HepG2 (cell line): Measurements from ENCODE around the gene TOE1. TPM values are rescaled to one million over a fixed set of nuclear protein-coding genes. Genes with fewer than 3 reads are reported as not detected.
A peak's percentile ranks its signal among the peaks of the same experiment; 100 is the strongest.

Source experiments
- DDIT3 ChIP-seq: sonication (generic); formaldehyde crosslinking; IDR thresholded peaks from 2 replicates; pipeline ENCODE4 v1.4.0; 2020; ENCODE audit warnings: mild to moderate bottlenecking, missing genetic modification reagents
- DNMT3B ChIP-seq: conservative IDR thresholded peaks from 2 replicates; pipeline ENCODE4 v1.6.1; 2016; ENCODE audit warnings: missing biosample characterization, control low read depth
- HCFC1 ChIP-seq: fragments of 150-350 bp; IDR thresholded peaks from 2 replicates; pipeline ENCODE4 v1.6.1; 2014; ENCODE audit warnings: low read depth, low read length
- KAT2B ChIP-seq: fragments of 150-350 bp; IDR thresholded peaks from 2 replicates; pipeline ENCODE4 v1.6.1; 2014; ENCODE audit warnings: low read depth, low read length, borderline replicate concordance
- MAZ ChIP-seq, 2 experiments: sonication (generic) in 1 of 2; formaldehyde crosslinking in 1 of 2; IDR thresholded peaks; 2 replicates each; pipeline versions ENCODE4 v1.5.0 to v1.6.1; 2012 to 2020; ENCODE audit warnings: low read depth in 2 of 2, mild to moderate bottlenecking in 2 of 2, borderline replicate concordance in 1 of 2, improper control_type of control experiment in 1 of 2, low read length in 1 of 2, missing genetic modification reagents in 1 of 2, moderate library complexity in 1 of 2
- NFKBIZ ChIP-seq: IDR thresholded peaks from 2 replicates; pipeline ENCODE4 v1.6.1; 2018; ENCODE audit warnings: missing genetic modification reagents, missing compliant biosample characterization
- ONECUT2 ChIP-seq: sonication (generic); formaldehyde crosslinking; IDR thresholded peaks from 2 replicates; pipeline ENCODE4 v1.4.0; 2020; ENCODE audit warnings: missing genetic modification reagents
- PHF5A ChIP-seq: IDR thresholded peaks from one replicate; pipeline ENCODE4 v1.6.1; 2018; ENCODE audit warnings: low read depth, missing genetic modification reagents; ENCODE audit not compliant: unreplicated experiment
- RORA ChIP-seq: sonication (generic); formaldehyde crosslinking; IDR thresholded peaks from 2 replicates; pipeline ENCODE4 v1.5.0; 2020; ENCODE audit warnings: mild to moderate bottlenecking, missing genetic modification reagents, moderate library complexity
- SNAPC2 ChIP-seq: sonication (generic); formaldehyde crosslinking; IDR thresholded peaks from 2 replicates; pipeline ENCODE4 v1.8.1; 2022; ENCODE audit warnings: mild to moderate bottlenecking, missing genetic modification reagents
- SYNCRIP ChIP-seq: fragments of 200-400 bp; formaldehyde crosslinking; IDR thresholded peaks from 2 replicates; pipeline ENCODE4 v1.6.1; 2018; ENCODE audit warnings: mild to moderate bottlenecking, low read depth, low read length; ENCODE audit not compliant: insufficient read depth
- TGIF2 ChIP-seq: IDR thresholded peaks from 2 replicates; pipeline ENCODE4 v1.6.1; 2016; ENCODE audit warnings: control low read depth, missing compliant biosample characterization
- TSC22D2 ChIP-seq: sonication (generic); formaldehyde crosslinking; IDR thresholded peaks from 2 replicates; pipeline ENCODE4 v1.5.1; 2020; ENCODE audit warnings: missing genetic modification reagents, mild to moderate bottlenecking, borderline replicate concordance
- U2AF2 ChIP-seq: fragments of 200-400 bp; formaldehyde crosslinking; IDR thresholded peaks from 2 replicates; pipeline ENCODE4 v1.6.1; 2017; ENCODE audit warnings: low read depth, mild to moderate bottlenecking, low read length
- ZBTB7A ChIP-seq: sonication (generic); formaldehyde crosslinking; IDR thresholded peaks from 2 replicates; pipeline ENCODE4 v1.8.0; 2022; ENCODE audit warnings: mild to moderate bottlenecking, missing genetic modification reagents
- ZEB1 ChIP-seq: IDR thresholded peaks from 2 replicates; pipeline ENCODE4 v1.6.1; 2012; ENCODE audit warnings: mild to moderate bottlenecking, low read depth, inconsistent platforms; ENCODE audit not compliant: insufficient replicate concordance
- ZNF546 ChIP-seq: sonication (generic); formaldehyde crosslinking; conservative IDR thresholded peaks from 2 replicates; pipeline ENCODE4 v1.8.1; 2023; ENCODE audit warnings: mild to moderate bottlenecking, missing genetic modification reagents
- ZNF563 ChIP-seq: sonication (generic); formaldehyde crosslinking; IDR thresholded peaks from 2 replicates; pipeline ENCODE4 v1.8.0; 2022; ENCODE audit warnings: mild to moderate bottlenecking, moderate library complexity, missing genetic modification reagents
- ZNF761 ChIP-seq: sonication (generic); formaldehyde crosslinking; conservative IDR thresholded peaks from 2 replicates; pipeline ENCODE4 v1.4.0; 2020; ENCODE audit warnings: mild to moderate bottlenecking, missing genetic modification reagents
- ZNF766 ChIP-seq: sonication (generic); formaldehyde crosslinking; IDR thresholded peaks from 2 replicates; pipeline ENCODE4 v1.5.0; 2020; ENCODE audit warnings: missing genetic modification reagents, borderline replicate concordance
- polyA plus RNA-seq, 8 experiments: library from polyadenylated mRNA; depleted of rRNA in 3 of 8; stranded (reverse) in 7 of 8; unstranded in 1 of 8; fragments of >200 nt; fragmentation: Illumina TruSeq in 4 of 8; extraction: Trizol in 4 of 8; gene quantifications; 2 replicates each; pipeline versions ENCODE4 v1.2.1 to v1.2.3, GENCODE V29; 2011 to 2016; ENCODE audit warnings: low read depth in 4 of 8, missing spikeins in 1 of 8, mixed read lengths in 1 of 8; ENCODE audit not compliant: insufficient read depth in 1 of 8
- total RNA-seq, 5 experiments: library from RNA; depleted of rRNA; stranded (reverse); fragments of >200 nt; fragmentation: Illumina TruSeq; extraction: Trizol; gene quantifications; 2 replicates each; pipeline ENCODE4 v1.2.3, GENCODE V29; 2016; ENCODE audit warnings: low read depth in 1 of 5
- TF ChIP-seq, protein P1 (sequence below): IDR thresholded peaks from 2 replicates; pipeline ENCODE4 v1.6.1; 2016; ENCODE audit warnings: missing genetic modification reagents, missing compliant biosample characterization
- TF ChIP-seq, protein P2 (sequence below): sonication (generic); formaldehyde crosslinking; IDR thresholded peaks from 2 replicates; pipeline ENCODE4 v1.4.0; 2020; ENCODE audit warnings: mild to moderate bottlenecking, missing genetic modification reagents, borderline replicate concordance
- TF ChIP-seq, protein P3 (sequence below): IDR thresholded peaks from 2 replicates; pipeline ENCODE4 v1.6.1; 2016; ENCODE audit warnings: low read depth, borderline replicate concordance
- TF ChIP-seq, protein P4 (sequence below): sonication (generic); formaldehyde crosslinking; IDR thresholded peaks from 2 replicates; pipeline ENCODE4 v1.9.0; 2021; ENCODE audit warnings: missing genetic modification reagents, borderline replicate concordance

The TOE1 gene
- total and polyA plus RNA-seq, 2 of the 13 experiments (the other 11 are each of a cell fraction or from before 2014, with no cell fraction given) = 14.1 to 19.0 TPM

- peak; percentile 96 for TF ChIP-seq ZNF563 (CRISPR knock-in tag)
- TF ChIP-seq PHF5A (CRISPR knock-in tag) = no peak
- TF ChIP-seq, protein P1, sequence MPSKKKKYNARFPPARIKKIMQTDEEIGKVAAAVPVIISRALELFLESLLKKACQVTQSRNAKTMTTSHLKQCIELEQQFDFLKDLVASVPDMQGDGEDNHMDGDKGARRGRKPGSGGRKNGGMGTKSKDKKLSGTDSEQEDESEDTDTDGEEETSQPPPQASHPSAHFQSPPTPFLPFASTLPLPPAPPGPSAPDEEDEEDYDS (CRISPR knock-in tag) = 0 out of 2 replicates have a peak, but pooled peaks have one; percentile 28
- peak; percentile 81 for TF ChIP-seq SNAPC2 (CRISPR knock-in tag)
- no peak for TF ChIP-seq TSC22D2 (CRISPR knock-in tag)
- TF ChIP-seq, protein P2, sequence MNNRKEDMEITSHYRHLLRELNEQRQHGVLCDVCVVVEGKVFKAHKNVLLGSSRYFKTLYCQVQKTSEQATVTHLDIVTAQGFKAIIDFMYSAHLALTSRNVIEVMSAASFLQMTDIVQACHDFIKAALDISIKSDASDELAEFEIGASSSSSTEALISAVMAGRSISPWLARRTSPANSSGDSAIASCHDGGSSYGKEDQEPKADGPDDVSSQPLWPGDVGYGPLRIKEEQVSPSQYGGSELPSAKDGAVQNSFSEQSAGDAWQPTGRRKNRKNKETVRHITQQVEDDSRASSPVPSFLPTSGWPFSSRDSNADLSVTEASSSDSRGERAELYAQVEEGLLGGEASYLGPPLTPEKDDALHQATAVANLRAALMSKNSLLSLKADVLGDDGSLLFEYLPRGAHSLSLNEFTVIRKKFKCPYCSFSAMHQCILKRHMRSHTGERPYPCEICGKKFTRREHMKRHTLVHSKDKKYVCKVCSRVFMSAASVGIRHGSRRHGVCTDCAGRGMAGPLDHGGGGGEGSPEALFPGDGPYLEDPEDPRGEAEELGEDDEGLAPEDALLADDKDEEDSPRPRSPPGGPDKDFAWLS (CRISPR knock-in tag) = no peak
- TF ChIP-seq ZNF761 (CRISPR knock-in tag) = peak; percentile 84
- TF ChIP-seq, protein P3, sequence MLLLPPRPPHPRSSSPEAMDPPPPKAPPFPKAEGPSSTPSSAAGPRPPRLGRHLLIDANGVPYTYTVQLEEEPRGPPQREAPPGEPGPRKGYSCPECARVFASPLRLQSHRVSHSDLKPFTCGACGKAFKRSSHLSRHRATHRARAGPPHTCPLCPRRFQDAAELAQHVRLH (CRISPR knock-in tag) = peak; percentile 65; the same call in 1 of the 2 replicates
- no peak for TF ChIP-seq DDIT3 (CRISPR knock-in tag)
- TF ChIP-seq HCFC1 = no peak
- TF ChIP-seq DNMT3B (CRISPR knock-in tag) = 0 out of 2 replicates have a peak, but pooled peaks have one; percentile 22
- TF ChIP-seq ONECUT2 (CRISPR knock-in tag) = no peak
- 0 out of 2 replicates have a peak, but pooled peaks have one; percentile 41 for TF ChIP-seq ZNF546
- no peak for TF ChIP-seq SYNCRIP
- TF ChIP-seq KAT2B = no peak
- TF ChIP-seq U2AF2 = 0 out of 2 replicates have a peak, but pooled peaks have one; percentile 34
- TF ChIP-seq, protein P4, sequence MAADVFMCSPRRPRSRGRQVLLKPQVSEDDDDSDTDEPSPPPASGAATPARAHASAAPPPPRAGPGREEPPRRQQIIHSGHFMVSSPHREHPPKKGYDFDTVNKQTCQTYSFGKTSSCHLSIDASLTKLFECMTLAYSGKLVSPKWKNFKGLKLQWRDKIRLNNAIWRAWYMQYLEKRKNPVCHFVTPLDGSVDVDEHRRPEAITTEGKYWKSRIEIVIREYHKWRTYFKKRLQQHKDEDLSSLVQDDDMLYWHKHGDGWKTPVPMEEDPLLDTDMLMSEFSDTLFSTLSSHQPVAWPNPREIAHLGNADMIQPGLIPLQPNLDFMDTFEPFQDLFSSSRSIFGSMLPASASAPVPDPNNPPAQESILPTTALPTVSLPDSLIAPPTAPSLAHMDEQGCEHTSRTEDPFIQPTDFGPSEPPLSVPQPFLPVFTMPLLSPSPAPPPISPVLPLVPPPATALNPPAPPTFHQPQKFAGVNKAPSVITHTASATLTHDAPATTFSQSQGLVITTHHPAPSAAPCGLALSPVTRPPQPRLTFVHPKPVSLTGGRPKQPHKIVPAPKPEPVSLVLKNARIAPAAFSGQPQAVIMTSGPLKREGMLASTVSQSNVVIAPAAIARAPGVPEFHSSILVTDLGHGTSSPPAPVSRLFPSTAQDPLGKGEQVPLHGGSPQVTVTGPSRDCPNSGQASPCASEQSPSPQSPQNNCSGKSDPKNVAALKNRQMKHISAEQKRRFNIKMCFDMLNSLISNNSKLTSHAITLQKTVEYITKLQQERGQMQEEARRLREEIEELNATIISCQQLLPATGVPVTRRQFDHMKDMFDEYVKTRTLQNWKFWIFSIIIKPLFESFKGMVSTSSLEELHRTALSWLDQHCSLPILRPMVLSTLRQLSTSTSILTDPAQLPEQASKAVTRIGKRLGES (CRISPR knock-in tag) = no peak
- no peak; the same call in 1 of the 2 replicates for TF ChIP-seq NFKBIZ (CRISPR knock-in tag)
- 0 out of 2 replicates have a peak, but pooled peaks have one; percentile 53 for TF ChIP-seq ZNF766 (CRISPR knock-in tag)
- TF ChIP-seq MAZ (IDR thresholded peaks at IDR 0.05; ENCODE audit: borderline replicate concordance, low read depth, low read length) = peak; percentile 68
- TF ChIP-seq MAZ (CRISPR knock-in tag; IDR thresholded peaks at IDR 0.05; ENCODE audit: low read depth) = peak; percentile 77; the same call in 1 of the 2 replicates
- no peak for TF ChIP-seq RORA (CRISPR knock-in tag)
- TF ChIP-seq ZEB1 = no peak
- 0 out of 2 replicates have a peak, but pooled peaks have one; percentile 30 for TF ChIP-seq TGIF2 (CRISPR knock-in tag)
- peak; percentile 61; the same call in 1 of the 2 replicates for TF ChIP-seq ZBTB7A (CRISPR knock-in tag)
Measured at GRCh38 chr1:45303520-45304310, 36.3 kb upstream of the TOE1 start (continued).
